GM18520 (cell line): ENCODE data around the gene TAGLN2.

Experiments
- ATAC-seq: cut with Tn5 transposase; IDR thresholded peaks from one replicate; pipeline ENCODE4 v1.9.1; 2021; ENCODE audit not compliant: unreplicated experiment

The TAGLN2 gene

GRCh38 chr1:159949981-159950381, 24.7 kb upstream of the TAGLN2 start:
- no peak for ATAC-seq

- ATAC-seq, result no peak
These were observed 23.8 kb upstream of the TAGLN2 start for GRCh38 chr1:159949123-159949522.

GRCh38 chr1:159947942-159948341, 22.6 kb upstream of the TAGLN2 start:
- ATAC-seq, result no peak

- no peak for ATAC-seq
These were observed 21.2 kb upstream of the TAGLN2 start for GRCh38 chr1:159946242-159947187.

GRCh38 chr1:159945483-159946241, 20.4 kb upstream of the TAGLN2 start, which contains the start of gene IGSF9:
IGSF9 (minus strand) TSS chr1:159945613; CDS start chr1:159943454, 2,159 bp downstream.
- ATAC-seq, result no peak

- no peak for ATAC-seq
These were observed 19.5 kb upstream of the TAGLN2 start for GRCh38 chr1:159944623-159945455.

GRCh38 chr1:159943908-159944622, 18.8 kb upstream of the TAGLN2 start:
- ATAC-seq, result no peak

GRCh38 chr1:159943278-159943640, 18.0 kb upstream of the TAGLN2 start:
- no peak for ATAC-seq

- no peak for ATAC-seq
These were observed 17.4 kb upstream of the TAGLN2 start for GRCh38 chr1:159942632-159943277.

GRCh38 chr1:159941591-159942560, 16.6 kb upstream of the TAGLN2 start:
- ATAC-seq, result no peak

- no peak for ATAC-seq
These were observed 15.8 kb upstream of the TAGLN2 start for GRCh38 chr1:159941141-159941540.

- ATAC-seq, result no peak
These were observed 14.8 kb upstream of the TAGLN2 start for GRCh38 chr1:159940006-159940620.

GRCh38 chr1:159939678-159940002, 14.3 kb upstream of the TAGLN2 start:
- ATAC-seq, result no peak

GRCh38 chr1:159938905-159939677, 13.8 kb upstream of the TAGLN2 start:
- ATAC-seq, result no peak

- no peak for ATAC-seq
These were observed 13.0 kb upstream of the TAGLN2 start for GRCh38 chr1:159938211-159938852.

GRCh38 chr1:159937054-159937750, 11.9 kb upstream of the TAGLN2 start:
- ATAC-seq, result no peak
